Measurements from ENCODE around the gene RFWD3. TPM values are rescaled to one million over a fixed set of nuclear protein-coding genes. Genes with fewer than 3 reads are reported as not detected.

Gene RFWD3
- total and polyA plus RNA-seq, 2 of the 4 experiments (the other 2 are of a cell fraction): 16.7 to 27.6 TPM

GRCh38 chr16:74700438-74701225 is 34.0 kb upstream of the RFWD3 start, which contains the start of gene MLKL:
TSS of gene MLKL (minus strand) at chr16:74700862. CDS start at chr16:74695757, 5,105 bp downstream.
- H3K9ac ChIP-seq (ENCODE audit: low read depth, low read length): peak within 1 kb of the TSS; percentile 84
- H3K23ac ChIP-seq (ENCODE audit: low read depth, low read length): peak within 1 kb of the TSS; percentile 90
- H3K36me3 ChIP-seq (ENCODE audit: control insufficient read depth, insufficient read depth, low read length): no peaks in the 10 kb centered on the region
- POLR2A ChIA-PET (ENCODE audit: unreplicated experiment): no interaction called here
- intact Hi-C loops (cut with micrococcal nuclease): no loop called here
- H3K18ac ChIP-seq (ENCODE audit: low read depth, low read length): peak within 1 kb of the TSS; percentile 75
- peak within 1 kb of the TSS; percentile 25 to 68 for H4K8ac ChIP-seq (ENCODE audit: low read depth in 2 of 2, low read length in 2 of 2)
- peak within 1 kb of the TSS; percentile 79 for H2BK120ac ChIP-seq (ENCODE audit: low read depth, low read length)
- TF ChIP-seq POLR2A (IDR thresholded peaks at IDR 0.05; ENCODE audit: low read depth, low read length) (0 out of 2 replicates have a peak, but pooled peaks have one; percentile 20), MAZ (IDR thresholded peaks at IDR 0.05; ENCODE audit: borderline replicate concordance, low read depth, low read length) (no peak), MXI1 (IDR thresholded peaks at IDR 0.05; ENCODE audit: borderline replicate concordance, low read depth, low read length) (peak; percentile 60; the same call in 1 of the 2 replicates)
- peak within 1 kb of the TSS; percentile 99 for H2AFZ ChIP-seq (replicated peaks; ENCODE audit: low read length, poor library complexity)
- H3K9me1 ChIP-seq (ENCODE audit: insufficient read depth, low read length): no peaks in the 10 kb centered on the region
- H3K4me1 ChIP-seq (ENCODE audit: control insufficient read depth, insufficient read depth, low read length): no peaks in the 10 kb centered on the region
- no TSS peak for BruUV-seq (replicated peaks)
- H4K91ac ChIP-seq (ENCODE audit: insufficient read depth, low read depth, low read length): peak within 1 kb of the TSS; percentile 67
- DNase-seq: peak; percentile 26
- in situ Hi-C loops (cut with MboI; ENCODE audit: low sequenced_read_pairs): no loop called here
- peak; percentile 74 for ATAC-seq (ENCODE audit: low read depth)
- H2AK5ac ChIP-seq (ENCODE audit: low read depth, low read length): peak within 1 kb of the TSS; percentile 62; the same call in 1 of the 2 replicates
- H3K4me2 ChIP-seq (ENCODE audit: low read depth, low read length): peak within 1 kb of the TSS; percentile 99
- peak within 1 kb of the TSS; percentile 78 for H3K4me3 ChIP-seq (ENCODE audit: insufficient read depth, low read depth, low read length)
- H3K14ac ChIP-seq (replicated peaks; ENCODE audit: low read depth, low read length): peak within 1 kb of the TSS; percentile 54
- peak within 1 kb of the TSS; percentile 91 for H4K5ac ChIP-seq (ENCODE audit: low read depth, low read length)
- H2BK5ac ChIP-seq (ENCODE audit: low read depth, low read length, poor library complexity, severe bottlenecking): peak within 1 kb of the TSS; percentile 63
- H3K56ac ChIP-seq (ENCODE audit: extremely low read depth, insufficient read depth, low read length): peak within 1 kb of the TSS; percentile 31
- H3K27me3 ChIP-seq (ENCODE audit: control insufficient read depth, insufficient read depth, low read length): no peaks in the 10 kb centered on the region
- H2BK15ac ChIP-seq (ENCODE audit: low read depth, low read length): peak within 1 kb of the TSS; percentile 32; the same call in 2 of the 3 replicates
- no peaks in the 10 kb centered on the region for H4K20me1 ChIP-seq (ENCODE audit: insufficient read depth, low read length)
- peaks cover 7 to 14% of the 10 kb centered on the region in 2 experiments; a peak in 3 of 4 replicates for H3K79me1 ChIP-seq (ENCODE audit: low read depth in 1 of 2, low read length in 2 of 2)
- no peaks in the 10 kb centered on the region for H3K9me3 ChIP-seq (ENCODE audit: control insufficient read depth, insufficient read depth, low read length)
- CTCF ChIA-PET: interaction anchor here (3.2 kb wide), 1 partner anchor 162 kb away, joined by 22 read pairs; no protein-coding TSS in a partner anchor
- peak within 1 kb of the TSS; percentile 94 for H2AK9ac ChIP-seq (replicated peaks; ENCODE audit: low read depth, low read length, poor library complexity)
- H2BK20ac ChIP-seq (ENCODE audit: low read depth, low read length): peak within 1 kb of the TSS; percentile 38
- 5% methylated on average over 21 of the region's 35 CpGs; no CpG with 5 or more reads in 1 of the 2 experiments for WGBS, 2 experiments (ENCODE audit: extremely low coverage in 2 of 2, insufficient read length in 1 of 2)
- dilution Hi-C loops (cut with HindIII; ENCODE audit: low sequenced_read_pairs, unreplicated experiment): no loop called here
- peak within 1 kb of the TSS; percentile 88 for H3K4ac ChIP-seq (ENCODE audit: low read depth, low read length)
- H3K27ac ChIP-seq (ENCODE audit: insufficient read depth, low read length): peak within 1 kb of the TSS; percentile 47

Measured in IMR-90 (cell line).